Measurements from ENCODE around the gene NOX3. TPM values are rescaled to one million over a fixed set of nuclear protein-coding genes. Genes with fewer than 3 reads are reported as not detected.

Gene NOX3, protein sequence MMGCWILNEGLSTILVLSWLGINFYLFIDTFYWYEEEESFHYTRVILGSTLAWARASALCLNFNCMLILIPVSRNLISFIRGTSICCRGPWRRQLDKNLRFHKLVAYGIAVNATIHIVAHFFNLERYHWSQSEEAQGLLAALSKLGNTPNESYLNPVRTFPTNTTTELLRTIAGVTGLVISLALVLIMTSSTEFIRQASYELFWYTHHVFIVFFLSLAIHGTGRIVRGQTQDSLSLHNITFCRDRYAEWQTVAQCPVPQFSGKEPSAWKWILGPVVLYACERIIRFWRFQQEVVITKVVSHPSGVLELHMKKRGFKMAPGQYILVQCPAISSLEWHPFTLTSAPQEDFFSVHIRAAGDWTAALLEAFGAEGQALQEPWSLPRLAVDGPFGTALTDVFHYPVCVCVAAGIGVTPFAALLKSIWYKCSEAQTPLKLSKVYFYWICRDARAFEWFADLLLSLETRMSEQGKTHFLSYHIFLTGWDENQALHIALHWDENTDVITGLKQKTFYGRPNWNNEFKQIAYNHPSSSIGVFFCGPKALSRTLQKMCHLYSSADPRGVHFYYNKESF
- total RNA-seq = not detected in 2 replicates

GRCh38 chr6:155455766-155456165, at the start of gene NOX3:
Gene NOX3, minus strand, starts transcription at chr6:155455839. Its CDS starts 39 bp downstream, at chr6:155455800.
- no peaks in the 10 kb centered on the region for H3K27me3 ChIP-seq (ENCODE audit: insufficient read depth, low read length)

GRCh38 chr6:155504848-155505607, 49.4 kb upstream of the NOX3 start:
- Histone ChIP-seq H3K4me2 (ENCODE audit: insufficient read depth, low read length) (no peak overlapping the region), H3K4me1 (ENCODE audit: insufficient read depth, low read length) (peaks cover 4% of the 10 kb centered on the region), H3K9me3 (ENCODE audit: low read depth, low read length) (no peaks in the 10 kb centered on the region), H4K20me1 (ENCODE audit: insufficient read depth, low read length) (no peaks in the 10 kb centered on the region), H3K36me3 (ENCODE audit: insufficient read depth, low read length) (no peaks in the 10 kb centered on the region), H3K79me2 (ENCODE audit: insufficient read depth, low read length) (no peaks in the 10 kb centered on the region), H3K27me3 (ENCODE audit: insufficient read depth, low read length) (no peaks in the 10 kb centered on the region), H2AFZ (ENCODE audit: low read length) (peak overlapping the region; percentile 71), H3K4me3 (ENCODE audit: insufficient read depth, low read length) (no peak overlapping the region), H3K27ac (ENCODE audit: low read depth, low read length) (no peak overlapping the region)
- DNase-seq (ENCODE audit: insufficient read length, low spot score, missing footprints) = no peak
- TF ChIP-seq CTCF (IDR thresholded peaks at IDR 0.05; ENCODE audit: extremely low read depth, low read depth, low read length) = no peak

More at GRCh38 chr6:155455766-155456165, at the start of gene NOX3:
- Histone ChIP-seq H3K4me1 (ENCODE audit: insufficient read depth, low read length) (no peaks in the 10 kb centered on the region), H3K27ac (ENCODE audit: low read depth, low read length) (no peak within 1 kb of the TSS), H3K9me3 (ENCODE audit: low read depth, low read length) (no peaks in the 10 kb centered on the region), H4K20me1 (ENCODE audit: insufficient read depth, low read length) (no peaks in the 10 kb centered on the region), H3K4me2 (ENCODE audit: insufficient read depth, low read length) (no peak within 1 kb of the TSS), H3K36me3 (ENCODE audit: insufficient read depth, low read length) (no peaks in the 10 kb centered on the region), H3K79me2 (ENCODE audit: insufficient read depth, low read length) (no peaks in the 10 kb centered on the region), H2AFZ (ENCODE audit: low read length) (no peak within 1 kb of the TSS), H3K4me3 (ENCODE audit: insufficient read depth, low read length) (no peak within 1 kb of the TSS)
- no peak for TF ChIP-seq CTCF (IDR thresholded peaks at IDR 0.05; ENCODE audit: extremely low read depth, low read depth, low read length)
- no peak for DNase-seq (ENCODE audit: insufficient read length, low spot score, missing footprints)

DNA sequence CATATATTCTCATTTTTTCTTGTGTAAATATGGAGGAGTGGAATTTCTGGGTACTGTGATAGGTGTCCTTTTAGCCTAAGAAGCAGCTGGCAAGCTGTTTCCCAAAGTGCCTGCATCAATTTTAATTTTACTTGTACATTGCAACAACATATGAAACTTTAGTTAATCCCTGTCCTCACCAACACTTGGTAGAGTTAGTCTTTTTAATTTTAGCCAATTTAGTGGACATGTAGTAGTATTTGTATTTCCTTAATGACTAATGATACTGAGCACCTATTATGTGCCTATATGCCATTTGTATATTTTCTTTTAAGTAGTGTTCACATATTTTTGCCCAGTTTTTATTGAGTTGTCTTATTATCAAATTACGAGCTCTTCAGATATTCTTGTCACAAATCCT, 46.8 kb upstream of the NOX3 start:
- no peaks in the 10 kb centered on the region for H3K79me2 ChIP-seq (ENCODE audit: insufficient read depth, low read length)
- no peak for TF ChIP-seq CTCF (IDR thresholded peaks at IDR 0.05; ENCODE audit: extremely low read depth, low read depth, low read length)
- no peaks in the 10 kb centered on the region for H4K20me1 ChIP-seq (ENCODE audit: insufficient read depth, low read length)
- H3K36me3 ChIP-seq (ENCODE audit: insufficient read depth, low read length) = no peaks in the 10 kb centered on the region
- H3K9me3 ChIP-seq (ENCODE audit: low read depth, low read length) = no peaks in the 10 kb centered on the region
- H2AFZ ChIP-seq (ENCODE audit: low read length) = no peak overlapping the region
- peaks cover 8% of the 10 kb centered on the region for H3K4me1 ChIP-seq (ENCODE audit: insufficient read depth, low read length)
- no peak for DNase-seq (ENCODE audit: insufficient read length, low spot score, missing footprints)
- no peak overlapping the region for H3K4me2 ChIP-seq (ENCODE audit: insufficient read depth, low read length)
- no peaks in the 10 kb centered on the region for H3K27me3 ChIP-seq (ENCODE audit: insufficient read depth, low read length)
- no peak overlapping the region for H3K27ac ChIP-seq (ENCODE audit: low read depth, low read length)
- H3K4me3 ChIP-seq (ENCODE audit: insufficient read depth, low read length) = no peak overlapping the region

DNA sequence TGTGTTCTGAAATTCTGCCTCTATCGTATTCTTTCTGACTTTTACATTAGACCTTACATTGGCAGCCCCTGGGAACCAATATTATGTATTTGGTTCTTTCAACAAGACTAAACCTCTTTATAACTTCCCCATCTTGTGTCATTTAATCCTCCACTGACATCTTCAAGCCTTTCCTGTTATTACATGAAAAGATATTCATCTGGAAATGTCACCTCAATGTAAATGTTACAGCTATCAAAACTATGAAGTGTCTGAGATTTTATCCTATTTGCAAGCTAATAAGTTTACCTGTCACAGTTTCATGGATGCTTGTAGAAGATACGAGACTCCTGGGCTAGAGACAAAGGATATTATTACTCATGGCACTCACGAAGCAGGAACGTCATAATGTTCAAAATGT, 43.9 kb upstream of the NOX3 start:
- no peak for TF ChIP-seq CTCF (IDR thresholded peaks at IDR 0.05; ENCODE audit: extremely low read depth, low read depth, low read length)
- Histone ChIP-seq H3K27ac (ENCODE audit: low read depth, low read length) (no peak overlapping the region), H3K9me3 (ENCODE audit: low read depth, low read length) (no peaks in the 10 kb centered on the region), H3K27me3 (ENCODE audit: insufficient read depth, low read length) (no peaks in the 10 kb centered on the region), H3K36me3 (ENCODE audit: insufficient read depth, low read length) (no peaks in the 10 kb centered on the region), H3K4me1 (ENCODE audit: insufficient read depth, low read length) (peaks cover 16% of the 10 kb centered on the region), H2AFZ (ENCODE audit: low read length) (no peak overlapping the region), H3K4me2 (ENCODE audit: insufficient read depth, low read length) (no peak overlapping the region), H3K79me2 (ENCODE audit: insufficient read depth, low read length) (no peaks in the 10 kb centered on the region), H3K4me3 (ENCODE audit: insufficient read depth, low read length) (no peak overlapping the region), H4K20me1 (ENCODE audit: insufficient read depth, low read length) (no peaks in the 10 kb centered on the region)
- DNase-seq (ENCODE audit: insufficient read length, low spot score, missing footprints) = no peak
